HG03558 (cell line): ENCODE results near the gene MACIR.
"Not testable (repeated sequence)": the region's sequence is repeated elsewhere in the genome, so short reads cannot be mapped to it uniquely, and the experiment has no call there.

Experiments
- ATAC-seq: cut with Tn5 transposase; IDR thresholded peaks from one replicate; pipeline ENCODE4 v1.9.1; 2021; ENCODE audit warnings: moderate number of reproducible peaks; ENCODE audit not compliant: unreplicated experiment; ENCODE audit errors: extremely low read depth

MACIR gene, protein sequence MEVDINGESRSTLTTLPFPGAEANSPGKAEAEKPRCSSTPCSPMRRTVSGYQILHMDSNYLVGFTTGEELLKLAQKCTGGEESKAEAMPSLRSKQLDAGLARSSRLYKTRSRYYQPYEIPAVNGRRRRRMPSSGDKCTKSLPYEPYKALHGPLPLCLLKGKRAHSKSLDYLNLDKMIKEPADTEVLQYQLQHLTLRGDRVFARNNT

DNA sequence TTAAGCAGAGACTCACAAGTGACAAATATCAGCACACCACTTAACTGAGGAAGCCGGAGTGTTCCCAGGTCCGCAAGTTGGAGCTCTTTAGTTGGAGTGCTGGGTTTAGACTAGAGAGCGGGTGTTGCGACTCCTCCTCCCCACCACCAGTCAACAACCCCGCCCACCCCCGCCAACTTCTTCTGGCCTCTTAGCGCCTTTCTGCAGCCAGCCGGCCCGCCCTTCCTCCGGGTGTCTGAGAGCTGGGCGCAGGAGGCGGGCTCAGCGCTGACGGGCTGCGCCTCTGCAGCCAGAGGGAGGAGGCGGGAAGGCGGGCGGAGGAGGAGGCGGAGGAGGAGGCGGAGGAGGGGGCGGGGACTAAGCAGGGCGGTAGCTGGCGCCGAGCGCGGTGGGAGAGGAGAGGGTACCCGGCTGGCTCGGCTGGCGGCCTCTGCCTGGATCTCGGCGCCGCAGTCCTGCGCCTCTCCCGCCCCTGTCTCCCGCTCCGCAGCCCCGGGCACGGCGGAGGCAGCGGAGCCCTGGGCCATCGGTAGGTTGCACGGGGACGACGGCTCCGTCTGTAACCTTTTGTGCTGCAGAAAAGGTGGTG, at the start of gene MACIR:
Gene MACIR (plus strand): TSS at position 396 of the 589 bp plus-strand sequence. CDS start 17,157 bp downstream, outside the sequence.
- peak; percentile 72 for ATAC-seq

DNA sequence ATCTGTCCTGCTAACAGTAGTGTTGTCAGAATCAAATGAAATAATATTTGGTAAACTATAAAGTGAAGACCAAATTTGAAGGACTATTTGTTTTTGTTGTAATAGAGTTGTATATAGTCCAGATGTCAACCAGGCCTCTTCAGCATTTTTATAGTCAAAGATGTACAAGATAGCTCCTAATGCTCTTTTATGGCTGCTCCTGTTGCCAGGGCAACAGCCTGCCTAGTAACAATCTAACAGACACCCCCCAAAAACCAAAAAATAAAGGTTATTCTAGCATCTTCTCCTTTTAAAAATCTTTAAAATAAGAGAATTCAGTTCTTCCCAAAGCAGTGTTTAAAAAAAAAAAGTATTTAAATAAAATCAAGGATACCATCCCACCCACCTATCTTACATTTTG, 49.5 kb upstream of the MACIR start:
- no peak for ATAC-seq

DNA sequence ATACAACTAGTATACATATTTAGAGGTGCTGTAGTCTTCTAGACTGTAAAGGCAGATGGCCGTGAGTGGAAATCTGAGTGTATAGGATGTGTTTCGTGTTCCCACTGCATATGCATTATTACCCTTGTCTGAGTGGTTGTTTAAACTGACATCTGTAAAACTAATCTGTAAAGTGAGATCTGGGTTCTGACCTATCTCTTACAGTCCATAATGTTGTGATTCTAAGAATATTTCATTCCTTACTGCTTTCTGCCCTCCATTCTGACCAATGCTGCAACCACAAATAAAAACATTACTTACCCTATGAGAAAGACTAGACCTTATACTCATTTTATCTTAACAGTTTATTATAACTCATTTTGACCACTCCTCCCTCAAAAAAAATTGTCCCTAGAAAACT, 47.6 kb upstream of the MACIR start:
- no peak for ATAC-seq

DNA sequence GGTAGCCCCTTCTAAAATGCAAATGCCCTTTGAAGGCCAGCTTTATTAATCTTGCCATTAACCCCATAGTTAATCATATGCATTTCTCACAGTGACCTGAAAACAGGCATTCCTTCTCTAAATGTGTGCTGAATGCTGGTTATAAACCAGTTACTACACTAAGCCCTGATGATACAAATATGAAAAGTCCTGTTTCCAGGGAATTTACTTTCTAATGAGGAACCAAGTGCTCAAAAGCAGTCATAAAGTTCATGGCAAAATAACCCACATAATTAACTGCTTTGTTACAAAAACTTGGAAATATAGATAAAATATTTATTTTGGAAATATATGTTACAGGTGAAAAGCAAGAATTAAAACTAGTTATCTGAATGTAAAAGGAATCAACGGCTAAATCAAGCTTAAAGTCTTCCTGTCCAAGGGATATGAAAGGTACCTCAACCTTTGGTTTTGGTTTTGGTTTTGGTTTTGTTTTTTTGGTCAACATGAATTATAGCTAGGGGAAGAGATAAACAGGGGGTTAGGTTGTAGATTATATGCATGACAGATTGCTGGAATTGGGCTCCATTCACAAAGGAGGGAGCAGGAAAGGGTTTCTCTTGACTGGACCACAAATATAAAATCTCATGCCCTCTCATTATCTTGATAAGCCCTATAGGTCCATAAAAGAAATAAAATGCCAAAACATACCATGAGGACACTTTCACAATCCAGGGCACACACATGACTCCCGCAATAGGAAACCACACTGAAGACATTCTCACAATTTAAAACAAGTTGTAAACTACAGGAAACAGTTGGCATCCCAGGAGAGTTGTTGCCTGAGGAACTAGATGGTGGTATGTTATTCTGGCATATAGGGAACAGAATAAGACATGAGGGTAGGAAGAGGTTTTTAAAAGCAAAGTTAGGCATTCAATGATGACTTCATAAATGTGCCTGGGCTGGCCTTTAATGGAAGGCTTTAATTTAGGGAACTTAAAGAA, 46.7 kb upstream of the MACIR start:
- peak; percentile 53 for ATAC-seq

DNA sequence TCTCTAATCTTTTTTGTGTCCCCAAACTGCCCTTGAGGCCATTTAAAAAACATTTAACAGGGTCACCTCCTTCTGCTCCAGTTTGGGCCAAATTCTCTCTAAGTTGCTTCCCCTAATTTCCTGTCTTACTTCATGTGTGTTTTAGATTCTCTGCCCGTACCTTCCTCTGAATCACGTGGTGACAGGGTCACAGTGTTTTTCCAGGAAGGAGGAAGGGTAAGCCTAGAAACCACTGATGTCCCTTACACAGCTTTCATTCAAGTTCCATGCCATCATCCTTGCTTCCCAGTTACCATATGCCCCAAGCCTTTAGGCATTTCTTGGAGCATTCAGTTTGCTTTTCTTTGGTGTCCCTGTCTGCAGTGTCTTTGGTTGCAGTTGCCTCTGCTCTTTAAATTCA, 42.4 kb upstream of the MACIR start:
- ATAC-seq, result no peak

DNA sequence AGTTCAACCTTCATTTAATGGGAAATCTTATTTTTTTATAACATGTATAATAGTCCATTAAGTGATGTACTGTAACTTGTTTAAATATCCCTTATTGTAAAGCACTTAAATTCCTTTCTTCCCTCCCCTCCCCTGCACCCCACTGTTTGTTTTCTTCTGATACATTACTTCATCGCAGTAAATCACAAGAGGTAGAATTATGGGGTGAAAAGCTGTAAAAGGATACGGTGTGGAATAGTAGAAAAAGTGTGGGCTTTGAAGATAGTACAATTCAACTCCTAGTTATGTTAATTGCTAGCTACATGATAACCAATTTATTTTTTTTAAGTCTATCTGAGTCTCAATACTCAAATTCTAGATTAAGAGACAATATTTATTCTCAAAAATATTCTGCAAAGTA, 41.9 kb upstream of the MACIR start:
- no peak for ATAC-seq

DNA sequence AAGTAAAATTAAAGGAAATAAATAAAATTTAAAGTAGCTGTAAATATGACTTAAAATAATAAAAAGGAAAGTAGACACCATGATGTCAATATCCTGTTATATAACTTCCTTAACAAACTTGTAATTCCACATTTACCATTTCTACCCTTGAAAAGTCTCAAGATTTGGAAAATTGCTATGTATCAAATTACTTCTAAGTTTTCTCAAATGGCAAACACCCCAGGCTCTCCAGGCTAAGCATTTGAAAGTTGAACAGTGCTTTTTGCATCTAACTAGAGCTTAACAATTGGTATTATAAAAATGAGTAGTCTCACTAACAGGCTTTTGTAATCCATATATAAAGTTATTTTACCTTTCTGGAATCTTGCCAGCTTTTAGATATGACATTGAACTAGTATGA, 41.5 kb upstream of the MACIR start:
- no peak for ATAC-seq

DNA sequence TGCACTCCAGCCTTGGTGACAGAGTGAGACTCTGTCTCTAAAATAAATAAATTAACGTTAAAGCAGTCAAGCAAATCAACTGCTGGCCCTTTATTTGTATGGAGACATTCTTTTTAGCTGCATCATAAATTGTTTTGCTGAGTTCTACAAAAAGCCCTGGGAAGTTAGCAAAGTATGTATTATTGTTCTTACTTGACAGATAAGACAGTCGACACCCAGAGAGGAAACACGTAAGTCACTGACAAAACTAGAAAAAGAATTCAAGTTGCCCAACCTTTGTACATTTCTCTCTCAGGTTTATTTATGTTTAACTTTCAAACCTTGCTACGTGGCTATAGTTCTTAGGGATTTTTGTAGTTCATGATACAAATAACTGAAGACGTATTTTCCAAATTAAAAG, 40.4 kb upstream of the MACIR start:
- ATAC-seq, result no peak

DNA sequence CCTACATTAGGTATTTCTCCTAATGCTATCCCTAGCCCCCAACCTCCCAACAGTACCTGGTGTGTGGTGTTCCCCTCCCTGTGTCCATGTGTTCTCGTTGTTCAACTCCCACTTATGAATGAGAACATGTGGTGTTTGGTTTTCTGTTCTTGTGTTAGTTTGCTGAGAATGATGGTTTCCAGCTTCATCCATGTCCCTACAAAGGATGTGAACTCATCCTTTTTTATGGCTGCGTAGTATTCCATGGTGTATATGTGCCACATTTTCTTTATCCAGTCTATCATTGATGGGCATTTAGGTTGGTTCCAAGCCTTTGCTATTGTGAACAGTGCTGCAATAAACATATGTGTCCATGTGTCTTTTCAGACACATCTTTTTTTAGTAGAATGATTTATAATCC, 39.5 kb upstream of the MACIR start:
- ATAC-seq, result not testable (repeated sequence)

DNA sequence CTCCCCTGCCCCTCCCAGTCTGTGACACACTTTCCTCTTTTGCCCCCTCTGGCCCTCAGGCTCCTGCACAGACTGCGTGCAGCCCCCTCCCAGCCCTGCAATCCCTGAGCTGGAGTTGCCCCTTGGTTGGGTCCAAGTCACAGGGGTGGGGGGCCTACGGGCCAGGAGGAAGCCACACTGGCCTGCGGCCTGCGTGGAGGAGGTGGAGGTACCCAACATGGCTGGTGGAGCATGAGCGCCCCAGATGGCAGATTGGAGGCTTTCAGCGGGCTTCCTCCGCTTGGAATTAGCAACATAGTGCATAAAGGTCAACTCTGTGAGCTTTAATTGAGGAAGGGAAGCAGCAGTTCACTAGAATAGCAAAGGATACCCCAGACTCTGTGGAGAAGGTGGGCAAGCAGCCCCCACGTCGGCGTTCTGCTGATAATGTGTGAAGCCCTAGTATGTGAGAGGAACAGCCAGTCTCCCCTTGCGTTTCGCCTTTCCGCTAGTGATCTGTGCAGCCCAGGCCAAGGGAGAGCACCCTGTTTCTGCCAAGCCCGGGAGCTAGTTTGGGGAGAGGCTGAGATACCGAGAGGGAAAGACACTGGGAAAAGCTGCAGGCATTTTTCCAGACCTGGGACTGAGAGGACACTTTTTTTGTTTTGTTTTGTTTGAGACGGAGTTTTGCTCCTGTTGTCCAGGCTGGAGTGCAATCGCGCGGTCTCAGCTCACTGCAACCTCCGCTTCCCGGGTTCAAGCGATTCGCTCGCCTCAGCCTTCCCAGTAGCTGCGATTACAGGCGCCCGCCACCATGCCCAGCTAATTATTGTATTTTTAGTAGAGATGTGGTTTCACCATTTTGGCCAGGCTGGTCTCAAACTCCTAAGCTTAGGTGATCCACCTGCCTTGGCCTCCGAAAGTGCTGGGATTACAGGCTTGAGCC, 35.3 kb upstream of the MACIR start:
- ATAC-seq, result no peak

DNA sequence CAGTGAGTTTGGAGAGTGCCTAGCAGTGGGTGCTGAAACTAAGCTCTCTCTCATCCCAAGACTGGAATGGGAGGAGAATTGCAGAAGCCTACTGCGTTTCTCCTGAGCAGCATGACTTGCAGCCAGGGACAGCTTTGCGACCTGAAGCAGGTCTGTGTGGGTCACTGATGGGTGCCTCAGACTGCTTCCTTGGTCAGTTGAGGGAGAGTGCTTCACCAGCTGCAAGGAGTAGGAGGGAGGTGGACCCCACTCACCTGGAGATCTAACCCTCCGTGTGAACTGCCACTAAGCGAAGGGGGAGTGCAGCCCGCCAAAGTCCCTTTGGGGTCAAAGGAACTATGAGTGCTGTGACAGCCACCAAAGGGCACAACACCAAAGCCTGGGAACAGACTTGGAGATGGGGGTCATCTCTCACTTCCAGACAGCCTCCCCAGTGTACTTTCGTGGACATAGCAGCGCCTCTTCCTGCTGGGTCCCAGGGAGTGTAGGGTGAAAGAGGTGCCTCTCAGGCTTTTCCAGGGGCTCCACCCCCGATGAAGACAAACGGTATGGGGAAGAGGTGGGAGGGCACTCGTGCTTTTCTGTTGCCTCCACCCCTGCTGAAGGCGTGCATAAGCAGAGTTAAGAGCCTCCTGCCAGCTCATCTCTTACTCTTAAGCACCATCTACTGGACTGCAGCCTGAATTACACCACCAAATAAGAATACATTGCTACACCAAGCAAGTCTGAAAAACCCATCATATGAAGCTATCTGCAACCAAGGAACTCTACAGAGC, 34.3 kb upstream of the MACIR start:
- ATAC-seq, result peak; percentile 97

DNA sequence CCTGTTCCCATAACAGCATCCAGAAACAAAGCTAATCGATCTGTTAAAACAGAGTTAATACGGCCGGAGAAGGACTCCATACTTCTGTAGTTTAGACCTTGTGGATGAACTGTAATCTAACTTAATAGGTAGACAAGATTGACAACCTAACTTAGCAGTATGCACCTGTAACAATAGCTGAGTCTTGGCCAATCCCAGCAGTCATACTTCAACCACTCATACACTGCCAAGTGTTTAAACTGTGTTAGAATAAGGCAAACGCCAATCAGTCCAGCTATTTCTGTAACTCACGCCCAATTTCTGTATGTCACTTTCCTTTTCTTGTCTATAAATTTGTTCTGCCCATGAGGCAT, 33.7 kb upstream of the MACIR start:
- ATAC-seq, result no peak

DNA sequence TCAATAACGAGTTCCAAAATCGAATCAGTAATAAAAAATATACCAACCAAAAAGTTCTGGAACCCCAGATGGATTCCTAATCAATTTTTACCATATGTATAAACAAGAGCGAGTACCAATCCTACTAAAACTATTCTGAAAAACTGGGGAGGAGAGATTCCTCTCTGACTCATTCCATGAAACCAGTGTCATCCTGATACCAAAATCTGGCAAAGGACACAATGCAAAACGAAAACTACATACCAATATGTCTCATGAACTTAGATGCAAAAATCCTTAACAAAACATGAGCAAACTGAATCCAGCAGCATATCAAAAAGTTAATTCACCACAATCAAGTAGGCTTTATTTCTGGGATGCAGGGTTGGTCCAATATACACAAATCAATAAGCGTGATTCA, 30.5 kb upstream of the MACIR start:
- ATAC-seq, result no peak

DNA sequence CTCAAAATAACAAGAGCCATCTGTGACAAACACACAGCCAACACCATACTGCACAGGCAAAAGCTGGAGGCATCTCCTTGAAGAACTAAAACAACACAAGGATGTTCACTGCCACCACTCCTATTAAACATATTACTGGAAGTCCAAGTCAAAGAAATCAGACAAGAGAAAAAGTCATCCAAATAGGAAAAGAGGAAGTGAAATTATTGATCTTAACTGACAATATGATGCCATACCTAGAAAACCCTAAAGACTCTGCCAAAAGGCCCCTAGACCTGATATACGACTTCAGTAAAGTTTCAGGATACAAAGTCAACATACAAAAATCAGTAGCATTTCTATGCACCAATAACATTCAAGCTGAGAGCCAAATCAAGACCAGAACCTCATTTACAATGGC, 30.0 kb upstream of the MACIR start:
- no peak for ATAC-seq

DNA sequence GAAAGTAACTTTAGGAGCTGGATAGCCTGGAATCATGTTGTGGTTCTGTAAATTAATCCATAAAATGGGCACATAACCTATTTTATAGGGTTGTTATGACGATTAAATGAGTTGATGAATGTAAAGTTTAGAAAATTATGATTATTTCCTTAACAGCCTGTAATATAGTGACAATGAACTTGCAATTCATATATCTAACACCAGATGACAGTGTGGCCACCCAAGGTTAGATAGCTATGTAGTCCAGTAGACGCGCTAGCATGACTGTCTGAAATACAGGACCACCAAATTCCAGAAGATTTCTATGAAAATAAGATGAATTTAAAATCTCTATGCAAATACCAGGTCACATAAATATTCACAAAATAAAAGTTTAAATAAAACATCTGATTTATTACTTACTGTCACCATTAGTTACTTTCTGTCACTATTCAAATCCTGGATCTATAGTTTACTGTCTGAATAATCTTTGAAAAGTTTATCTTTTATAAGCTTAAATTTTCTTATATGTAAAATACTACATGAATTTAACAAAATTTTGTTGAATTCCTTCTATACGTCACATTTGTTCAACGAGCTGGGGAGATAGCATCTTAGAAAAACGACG, 26.1 kb upstream of the MACIR start:
- ATAC-seq, result peak; percentile 83

DNA sequence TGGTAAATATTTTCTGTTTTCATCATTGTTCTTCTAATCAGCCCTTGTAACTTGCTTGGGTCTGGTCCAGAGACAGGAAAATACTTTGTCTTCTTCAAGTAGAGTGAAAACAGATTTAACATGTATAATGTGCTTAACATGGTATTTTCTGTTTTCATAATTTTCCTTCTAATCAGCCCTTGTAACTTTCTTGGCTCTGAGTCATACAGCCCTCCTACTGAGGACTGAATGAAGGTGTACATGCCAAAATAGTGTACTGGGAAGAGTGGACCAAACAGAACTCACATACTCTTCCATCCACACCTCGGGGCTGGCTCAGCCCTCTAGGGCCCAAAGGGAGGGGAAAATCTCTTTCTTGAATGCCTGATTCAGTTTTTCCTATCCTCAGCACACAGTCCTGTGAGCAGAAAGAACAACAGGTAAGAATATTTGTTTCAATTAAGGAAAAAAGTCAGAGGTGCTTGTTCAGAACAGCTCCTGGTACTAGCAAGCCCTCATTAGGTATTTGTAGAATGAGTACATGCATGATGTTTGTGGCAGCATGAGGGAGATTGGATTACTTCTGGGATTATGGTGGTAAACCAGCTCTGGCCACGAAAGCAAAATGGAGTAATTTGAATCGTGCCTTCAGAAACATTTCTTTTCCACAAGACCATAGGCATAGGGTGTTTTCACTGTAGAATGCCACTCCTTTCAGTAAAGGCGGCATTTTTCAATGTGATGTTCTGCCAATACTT, 24.2 kb upstream of the MACIR start:
- ATAC-seq, result no peak

DNA sequence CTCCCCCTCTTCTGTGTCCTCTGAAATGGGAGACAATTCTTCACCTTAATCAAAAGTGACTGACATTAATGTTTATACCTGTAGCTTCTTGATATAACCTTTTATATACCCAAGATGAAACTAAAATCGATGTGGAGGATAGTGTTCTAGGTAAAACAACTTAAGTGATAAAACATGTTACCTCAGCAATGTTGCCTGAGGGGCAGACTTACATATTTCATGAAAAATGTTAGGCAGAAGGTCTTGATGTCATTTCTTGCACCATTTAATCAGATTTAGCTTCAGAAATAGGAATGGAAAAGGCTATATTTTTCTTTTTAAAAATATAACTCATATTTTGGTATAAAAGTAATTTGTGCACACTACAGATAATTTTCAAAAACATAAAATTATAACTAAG, 22.7 kb upstream of the MACIR start:
- no peak for ATAC-seq

DNA sequence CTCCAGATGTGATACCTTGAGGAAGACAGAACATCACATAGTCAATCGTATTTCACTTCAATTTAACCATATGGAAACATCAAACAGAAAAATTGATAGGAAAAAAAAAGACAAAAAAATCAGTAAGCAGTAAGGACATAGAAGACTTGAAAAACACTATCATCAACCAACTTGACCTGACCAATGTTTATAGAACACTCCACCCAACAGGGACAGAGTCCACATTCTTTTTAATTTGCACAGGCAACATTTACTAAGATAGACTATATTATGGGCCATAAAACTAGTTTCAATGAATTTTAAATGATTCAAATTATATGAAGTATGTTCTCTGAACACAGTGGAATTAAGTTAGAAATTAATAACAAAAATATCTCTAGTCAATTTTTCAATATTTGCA, 20.8 kb upstream of the MACIR start:
- ATAC-seq, result no peak

DNA sequence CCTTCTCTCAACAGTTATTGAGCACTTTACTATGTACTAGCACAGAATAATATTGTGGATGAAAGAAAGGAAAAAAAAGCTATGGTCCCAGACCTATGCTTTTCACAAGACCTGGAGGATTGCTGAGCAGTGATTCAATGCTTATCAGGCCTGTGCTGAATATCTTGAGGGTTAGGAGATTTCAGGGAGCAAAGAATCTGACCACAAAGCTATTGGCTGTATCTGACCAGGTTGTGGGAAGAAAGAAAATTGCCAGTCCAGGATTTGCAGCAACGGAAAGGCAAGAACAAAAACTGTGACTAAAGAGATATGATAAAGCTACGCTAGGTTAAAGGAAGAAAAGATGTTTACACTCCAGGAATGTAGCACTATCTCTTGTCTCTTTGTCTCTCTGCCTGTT, 14.9 kb upstream of the MACIR start:
- ATAC-seq, result no peak
